WERI-Rb-1 (cell line): ENCODE data around the gene AQP2.

Experiments
- DNase-seq: peaks from one replicate; pipeline ENCODE4 v3.0.0-alpha.2; 2020
- H3K27ac ChIP-seq: fragments of 250-450 bp; sonication (Bioruptor Pico); 2 replicates; pipeline ENCODE4 v1.5.1; 2020; ENCODE audit warnings: mild to moderate bottlenecking, moderate library complexity
- H3K27me3 ChIP-seq: fragments of 250-450 bp; sonication (Bioruptor Pico); 2 replicates; pipeline ENCODE4 v1.5.1; 2021; ENCODE audit warnings: mild to moderate bottlenecking, low read depth, moderate library complexity; ENCODE audit not compliant: insufficient read depth, severe bottlenecking
- H3K36me3 ChIP-seq: fragments of 250-450 bp; sonication (Bioruptor Pico); 2 replicates; pipeline ENCODE4 v1.5.1; 2020; ENCODE audit warnings: mild to moderate bottlenecking, moderate library complexity
- H3K4me3 ChIP-seq: 2 replicates; pipeline ENCODE4 v1.5.1; 2011; ENCODE audit warnings: low read depth, mild to moderate bottlenecking, control low read depth, low read length
- H3K9me3 ChIP-seq: fragments of 250-450 bp; sonication (Bioruptor Pico); 2 replicates; pipeline ENCODE4 v1.5.1; 2021; ENCODE audit warnings: mild to moderate bottlenecking, moderate library complexity; ENCODE audit not compliant: severe bottlenecking
- TF ChIP-seq, protein P1 (sequence below): IDR thresholded peaks from 2 replicates; pipeline ENCODE4 v1.5.1; 2011; ENCODE audit warnings: low read depth, mild to moderate bottlenecking, control low read depth, inconsistent platforms, low read length

The AQP2 gene

DNA sequence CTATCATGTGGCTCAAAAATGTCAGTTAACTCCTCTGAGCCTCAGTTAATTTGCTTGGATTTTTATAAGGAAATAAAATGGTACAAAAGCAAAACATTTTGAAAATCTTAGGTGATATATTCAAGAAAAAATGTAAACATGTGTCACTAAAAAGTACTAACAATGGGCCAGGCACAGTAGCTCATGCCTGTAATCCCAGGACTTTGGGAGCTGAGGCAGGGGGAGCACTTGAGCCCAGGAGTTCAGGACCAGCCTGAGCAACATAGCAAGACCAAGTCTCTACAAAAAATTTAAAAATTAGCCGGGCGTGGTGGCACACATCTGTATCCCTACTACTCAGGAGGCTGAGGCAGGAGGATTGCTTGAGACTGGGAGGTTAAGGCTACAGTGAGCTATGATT lies 47.9 kb downstream of the AQP2 start:
- TF ChIP-seq, protein P1, sequence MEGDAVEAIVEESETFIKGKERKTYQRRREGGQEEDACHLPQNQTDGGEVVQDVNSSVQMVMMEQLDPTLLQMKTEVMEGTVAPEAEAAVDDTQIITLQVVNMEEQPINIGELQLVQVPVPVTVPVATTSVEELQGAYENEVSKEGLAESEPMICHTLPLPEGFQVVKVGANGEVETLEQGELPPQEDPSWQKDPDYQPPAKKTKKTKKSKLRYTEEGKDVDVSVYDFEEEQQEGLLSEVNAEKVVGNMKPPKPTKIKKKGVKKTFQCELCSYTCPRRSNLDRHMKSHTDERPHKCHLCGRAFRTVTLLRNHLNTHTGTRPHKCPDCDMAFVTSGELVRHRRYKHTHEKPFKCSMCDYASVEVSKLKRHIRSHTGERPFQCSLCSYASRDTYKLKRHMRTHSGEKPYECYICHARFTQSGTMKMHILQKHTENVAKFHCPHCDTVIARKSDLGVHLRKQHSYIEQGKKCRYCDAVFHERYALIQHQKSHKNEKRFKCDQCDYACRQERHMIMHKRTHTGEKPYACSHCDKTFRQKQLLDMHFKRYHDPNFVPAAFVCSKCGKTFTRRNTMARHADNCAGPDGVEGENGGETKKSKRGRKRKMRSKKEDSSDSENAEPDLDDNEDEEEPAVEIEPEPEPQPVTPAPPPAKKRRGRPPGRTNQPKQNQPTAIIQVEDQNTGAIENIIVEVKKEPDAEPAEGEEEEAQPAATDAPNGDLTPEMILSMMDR: no peak
- H3K9me3 ChIP-seq: no peaks in the 10 kb centered on the region
- H3K4me3 ChIP-seq: no peak overlapping the region

GRCh38 chr12:50003595-50003994 lies 53.1 kb downstream of the AQP2 start:
- TF ChIP-seq, protein P1: no peak
- no peak for DNase-seq
- Histone ChIP-seq H3K36me3 (peaks cover 85% of the 10 kb centered on the region), H3K9me3 (no peaks in the 10 kb centered on the region), H3K27me3 (no peaks in the 10 kb centered on the region), H3K27ac (no peak overlapping the region), H3K4me3 (no peak overlapping the region)

More for the DNA sequence above, 47.9 kb downstream of the AQP2 start:
- no peak for DNase-seq
- Histone ChIP-seq H3K27ac (no peak overlapping the region), H3K27me3 (no peaks in the 10 kb centered on the region), H3K36me3 (peaks cover 87% of the 10 kb centered on the region)

- TF ChIP-seq, protein P1: no peak
- Histone ChIP-seq H3K36me3 (peaks cover 77% of the 10 kb centered on the region), H3K27ac (no peak overlapping the region), H3K27me3 (no peaks in the 10 kb centered on the region), H3K9me3 (no peaks in the 10 kb centered on the region), H3K4me3 (no peak overlapping the region)
- no peak for DNase-seq
These were observed 54.2 kb downstream of the AQP2 start for GRCh38 chr12:50004696-50005095.

- no peak overlapping the region for H3K4me3 ChIP-seq
- no peak for DNase-seq
These were observed 54.6 kb downstream of the AQP2 start for GRCh38 chr12:50005175-50005574.

GRCh38 chr12:50006280-50006679 lies 55.7 kb downstream of the AQP2 start:
- Histone ChIP-seq H3K36me3 (peaks cover 75% of the 10 kb centered on the region), H3K27me3 (no peaks in the 10 kb centered on the region), H3K4me3 (no peak overlapping the region), H3K9me3 (no peaks in the 10 kb centered on the region), H3K27ac (no peak overlapping the region)
- TF ChIP-seq, protein P1: no peak
- no peak for DNase-seq

More at GRCh38 chr12:50005175-50005574, 54.6 kb downstream of the AQP2 start:
- Histone ChIP-seq H3K9me3 (no peaks in the 10 kb centered on the region), H3K27ac (no peak overlapping the region), H3K27me3 (no peaks in the 10 kb centered on the region), H3K36me3 (peaks cover 75% of the 10 kb centered on the region)
- TF ChIP-seq, protein P1: no peak

- Histone ChIP-seq H3K27me3 (no peaks in the 10 kb centered on the region), H3K27ac (no peak overlapping the region), H3K9me3 (no peaks in the 10 kb centered on the region), H3K4me3 (no peak overlapping the region), H3K36me3 (peaks cover 75% of the 10 kb centered on the region)
- TF ChIP-seq, protein P1: no peak
- DNase-seq: no peak
These were observed 56.4 kb downstream of the AQP2 start for GRCh38 chr12:50006754-50007442.
